Activated CD8-positive, alpha-beta memory T cell treated with anti-CD3 and anti-CD28 coated beads, Interleukin-2, amount 10 ng/mL, durations not matched to agents 7 days and 5 days (primary cell): ENCODE measurements around the gene RHBDL1. TPM values are rescaled to one million over a fixed set of nuclear protein-coding genes. Genes with fewer than 3 reads are reported as not detected.
A peak's percentile ranks its signal among the peaks of the same experiment; 100 is the strongest.

ENCODE experiments used
- ATAC-seq: fragments of 150-1000 bp; cut with Tn5 transposase; one replicate; pipeline ENCODE4 v1.10.0; 2021; ENCODE audit warnings: moderate library complexity
- CTCF ChIA-PET: fragments of 350-600 bp; sonication (Branson Sonifier 250); formaldehyde crosslinking; loops from one replicate; lab custom pipeline; 2021; ENCODE audit warnings: antibody characterized with exemption; lab: Charles Lee
- DNase-seq: peaks from one replicate; pipeline ENCODE4 v3.0.0-alpha.2; 2020
- H3K27ac Mint-ChIP-seq: one replicate; pipeline ENCODE4 v1.8.0; 2021; ENCODE audit warnings: mild to moderate bottlenecking, mixed read lengths
- H3K27me3 Mint-ChIP-seq: one replicate; pipeline ENCODE4 v1.8.0; 2021; ENCODE audit warnings: mixed read lengths
- H3K36me3 Mint-ChIP-seq: one replicate; pipeline ENCODE4 v1.8.0; 2021; ENCODE audit warnings: mild to moderate bottlenecking, mixed read lengths
- H3K4me1 Mint-ChIP-seq: one replicate; pipeline ENCODE4 v1.8.0; 2021; ENCODE audit warnings: mixed read lengths
- H3K4me3 Mint-ChIP-seq: one replicate; pipeline ENCODE4 v1.8.0; 2021; ENCODE audit warnings: mild to moderate bottlenecking, moderate library complexity, mixed read lengths
- H3K9me3 Mint-ChIP-seq: one replicate; pipeline ENCODE4 v1.8.0; 2022; ENCODE audit warnings: low read depth, mixed read lengths
- total RNA-seq, 2 experiments: library from RNA; stranded (reverse); gene quantifications; one replicate each; pipeline ENCODE4 v1.2.3, GENCODE V29; 2021

Gene RHBDL1
- total RNA-seq, 2 experiments from 2014 or later, result 0.37 to 0.79 TPM

DNA sequence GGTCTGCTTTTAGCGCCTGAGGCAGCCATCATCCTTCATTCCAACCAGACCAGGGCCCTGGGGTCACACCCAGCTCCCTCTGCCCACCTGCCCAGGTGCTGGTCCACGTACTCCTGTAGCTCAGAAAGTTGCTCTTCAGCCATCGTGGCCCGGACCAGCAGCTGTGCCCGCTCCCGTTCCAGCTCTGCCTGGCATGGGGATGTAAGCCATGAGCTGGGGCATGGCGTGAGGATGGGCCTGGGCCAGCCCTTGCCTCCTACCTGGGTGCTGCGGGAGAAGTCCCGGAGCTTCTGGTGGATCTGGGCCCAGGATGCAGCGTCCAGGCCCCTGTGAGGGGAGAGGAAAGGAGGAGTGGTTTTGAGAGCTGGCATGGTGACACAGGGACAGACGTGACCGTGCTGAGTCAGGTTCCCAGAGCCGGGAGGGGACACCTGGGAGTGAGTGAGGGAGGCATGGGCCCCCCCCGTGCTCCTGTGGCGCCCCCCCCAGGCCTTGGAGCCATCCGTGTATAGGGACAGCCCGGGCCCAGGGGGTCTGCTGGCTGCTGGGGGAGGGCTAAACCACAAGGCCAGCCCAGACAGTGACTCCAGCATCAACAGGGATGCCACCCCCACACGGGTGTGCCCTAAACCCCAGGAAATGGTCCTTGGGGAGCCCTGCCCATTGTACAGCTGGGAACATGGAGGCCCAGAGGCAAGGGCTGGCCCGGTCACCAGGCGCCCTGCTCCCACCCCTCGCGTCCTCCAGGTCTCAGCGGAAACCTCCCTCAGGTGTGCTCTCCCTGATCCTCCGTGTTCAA is 47.6 kb downstream of the RHBDL1 start:
- H3K36me3 Mint-ChIP-seq, result no peaks in the 10 kb centered on the region
- no peak for ATAC-seq
- peaks cover 23% of the 10 kb centered on the region for H3K4me1 Mint-ChIP-seq
- H3K9me3 Mint-ChIP-seq, result no peaks in the 10 kb centered on the region
- no peak for DNase-seq
- no peak overlapping the region for H3K27ac Mint-ChIP-seq
- H3K4me3 Mint-ChIP-seq, result no peak overlapping the region
- CTCF ChIA-PET, result interaction anchor here (0.6 to 5.8 kb wide), 8 partner anchors 8 to 483 kb away, joined by 3 to 33 read pairs (median 5); partner anchors contain the start of genes CHTF18, CIAO3, METRN and RPUSD1
- no peaks in the 10 kb centered on the region for H3K27me3 Mint-ChIP-seq

DNA sequence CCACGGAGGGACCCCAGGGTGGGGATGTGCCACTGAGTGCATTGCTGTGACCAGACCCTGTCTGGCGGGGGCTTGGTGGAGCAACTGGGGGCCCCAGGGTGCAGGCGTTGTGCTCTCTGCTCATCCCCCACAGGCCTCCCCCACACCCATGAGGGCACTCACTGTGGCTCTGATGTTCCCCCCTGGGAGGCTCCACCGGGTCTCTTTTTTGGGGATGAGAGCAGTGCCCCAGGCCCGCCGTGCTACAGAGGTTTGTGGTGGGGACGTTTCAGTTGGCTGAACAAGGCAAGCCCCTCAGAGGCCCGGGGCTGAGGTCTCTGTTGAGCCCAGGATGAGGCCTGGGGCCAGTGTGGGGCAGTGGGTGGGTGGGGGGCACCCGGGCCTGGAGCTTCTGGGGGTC is 48.2 kb downstream of the RHBDL1 start:
- no peak for DNase-seq

DNA sequence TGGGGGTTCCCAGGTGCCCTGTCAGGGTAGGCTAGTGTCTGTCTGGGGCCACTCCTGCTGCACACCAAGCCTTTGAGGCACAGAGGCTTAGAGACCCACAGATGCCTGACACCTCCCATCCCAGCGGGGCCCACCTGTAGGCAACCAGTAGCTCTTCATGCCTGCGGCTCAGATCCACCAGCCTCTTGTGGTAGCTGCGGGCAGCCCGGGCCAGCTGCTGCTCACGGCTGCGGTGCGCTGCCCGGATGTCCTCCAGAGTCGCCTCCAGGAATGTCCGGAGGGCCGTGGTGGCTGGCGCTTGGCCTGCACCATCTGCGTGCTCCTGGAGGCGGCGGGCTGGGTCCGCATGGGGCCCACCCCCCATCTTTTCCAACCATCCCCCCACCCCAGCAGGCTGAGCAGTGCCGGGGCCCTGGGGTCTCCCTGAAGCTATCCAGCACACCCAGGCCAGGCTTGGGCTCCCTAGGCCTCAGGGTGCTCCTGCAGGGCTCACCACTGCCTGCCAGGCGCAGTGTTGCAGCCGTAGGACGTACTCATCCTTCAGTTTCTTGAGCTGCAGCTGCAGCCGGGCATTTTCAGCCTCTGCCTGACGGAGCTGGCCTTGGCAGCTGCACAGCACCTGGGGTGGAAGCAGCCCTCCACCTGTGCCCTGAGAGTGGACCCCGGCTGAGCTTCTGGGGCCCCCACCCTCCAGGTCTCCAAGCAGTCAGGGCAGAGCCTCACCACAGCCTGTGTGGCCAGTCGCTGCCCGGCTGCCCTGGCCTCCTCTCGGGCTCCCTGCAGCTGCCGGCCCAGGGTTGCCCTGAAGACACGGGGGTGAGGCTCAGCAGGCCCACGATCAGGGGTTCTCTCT is 48.9 kb downstream of the RHBDL1 start:
- Mint-ChIP-seq H3K4me3 (no peak overlapping the region), H3K27ac (no peak overlapping the region), H3K4me1 (peaks cover 17% of the 10 kb centered on the region)

More for the DNA sequence above, 48.2 kb downstream of the RHBDL1 start:
- CTCF ChIA-PET, result interaction anchor here (0.8 to 5.8 kb wide), 6 partner anchors 8 to 63 kb away, joined by 3 to 33 read pairs (median 12); partner anchors contain the start of genes CHTF18, CIAO3, METRN and RPUSD1
- no peak overlapping the region for H3K27ac Mint-ChIP-seq
- H3K27me3 Mint-ChIP-seq, result no peaks in the 10 kb centered on the region
- H3K9me3 Mint-ChIP-seq, result no peaks in the 10 kb centered on the region
- H3K4me3 Mint-ChIP-seq, result no peak overlapping the region
- peaks cover 23% of the 10 kb centered on the region for H3K4me1 Mint-ChIP-seq
- no peak for ATAC-seq
- no peaks in the 10 kb centered on the region for H3K36me3 Mint-ChIP-seq

DNA sequence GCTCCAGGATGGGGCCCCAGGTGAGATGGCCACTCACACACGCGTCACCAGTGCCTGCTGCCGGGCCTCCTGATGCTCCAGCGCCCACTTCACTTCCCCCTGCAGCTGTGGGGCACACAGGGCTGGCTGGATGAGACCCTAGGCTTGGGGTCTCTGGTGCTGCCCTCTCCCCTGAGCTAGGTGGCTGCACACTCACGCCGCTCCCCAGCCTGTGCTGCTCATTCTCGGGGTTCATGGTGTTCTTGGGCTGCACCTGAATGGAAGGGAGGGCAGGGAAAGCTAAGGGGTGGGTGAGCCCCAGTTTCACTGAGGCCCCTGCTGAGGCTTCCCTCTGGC is 49.5 kb downstream of the RHBDL1 start:
- Mint-ChIP-seq H3K27ac (no peak overlapping the region), H3K27me3 (no peaks in the 10 kb centered on the region), H3K4me3 (no peak overlapping the region), H3K36me3 (no peaks in the 10 kb centered on the region), H3K9me3 (no peaks in the 10 kb centered on the region), H3K4me1 (peaks cover 12% of the 10 kb centered on the region)
- DNase-seq (no peak), ATAC-seq (no peak)
- CTCF ChIA-PET, result interaction anchor here (0.9 to 5.8 kb wide), 8 partner anchors 10 to 981 kb away, joined by 3 to 33 read pairs (median 11); partner anchors contain the start of genes CHTF18, CIAO3, MAPK8IP3 and METRN

More for the DNA sequence above, 48.9 kb downstream of the RHBDL1 start:
- Mint-ChIP-seq H3K27me3 (no peaks in the 10 kb centered on the region), H3K9me3 (no peaks in the 10 kb centered on the region), H3K36me3 (no peaks in the 10 kb centered on the region)
- ATAC-seq, result no peak
- CTCF ChIA-PET, result interaction anchor here (0.8 to 5.8 kb wide), 9 partner anchors 8 to 982 kb away, joined by 3 to 33 read pairs (median 9); partner anchors contain the start of genes CHTF18, CIAO3, MAPK8IP3 and METRN
- no peak for DNase-seq

DNA sequence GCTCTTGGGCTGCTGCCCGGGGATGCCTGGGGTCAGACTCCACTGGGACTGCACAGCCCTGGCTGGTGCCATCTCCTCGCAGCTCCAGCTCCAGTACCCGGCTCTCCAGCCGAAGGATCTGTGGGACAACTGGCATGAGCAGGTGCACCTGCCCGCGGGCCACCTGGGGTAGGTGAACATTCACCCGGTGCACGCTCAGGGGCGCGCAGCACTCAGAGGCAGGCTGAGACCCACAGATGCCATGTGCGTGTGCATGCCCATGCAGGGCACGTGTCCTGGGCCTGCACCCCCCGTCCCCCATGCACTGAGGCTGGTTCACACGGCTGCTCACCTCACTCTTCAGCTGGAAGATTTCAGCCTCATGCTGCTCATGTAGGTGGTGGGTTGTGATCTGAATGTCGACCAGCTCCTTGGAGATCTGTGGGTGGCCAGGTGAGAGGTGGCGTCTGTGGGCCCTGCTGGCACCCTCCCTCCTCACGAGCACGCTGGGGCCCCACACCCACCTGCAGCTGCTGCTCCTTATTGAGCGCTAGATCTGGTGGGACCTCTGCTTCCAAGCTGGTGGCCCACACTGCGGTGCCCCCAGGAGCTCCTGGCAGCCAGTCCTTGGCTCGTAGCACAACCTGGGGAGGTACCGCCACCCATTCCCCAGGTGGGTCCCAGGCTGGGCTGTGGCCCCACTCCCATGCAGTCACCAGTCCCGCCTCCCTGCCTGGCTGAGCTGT is 50.2 kb downstream of the RHBDL1 start:
- no peak for ATAC-seq
- Mint-ChIP-seq H3K9me3 (no peaks in the 10 kb centered on the region), H3K4me1 (peaks cover 6% of the 10 kb centered on the region), H3K4me3 (no peak overlapping the region), H3K27ac (no peak overlapping the region), H3K36me3 (no peaks in the 10 kb centered on the region), H3K27me3 (no peaks in the 10 kb centered on the region)
- CTCF ChIA-PET, result interaction anchor here (1.3 to 5.8 kb wide), 6 partner anchors 10 to 61 kb away, joined by 4 to 33 read pairs (median 15); partner anchors contain the start of genes CHTF18, CIAO3, METRN and RPUSD1
- no peak for DNase-seq

DNA sequence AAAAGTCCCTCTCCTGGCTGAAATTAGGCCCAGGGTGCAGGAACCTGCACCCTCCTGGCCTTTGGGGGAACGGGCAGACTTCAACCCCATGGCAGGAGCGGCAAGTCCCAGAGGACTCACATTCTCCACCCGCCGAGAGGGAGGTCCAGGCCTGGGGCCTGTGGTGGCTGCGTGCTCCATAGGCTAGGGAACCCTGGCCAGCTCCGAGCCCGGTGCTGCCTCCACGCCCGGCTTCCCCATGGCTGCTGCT is 50.6 kb downstream of the RHBDL1 start:
- H3K4me1 Mint-ChIP-seq, result peaks cover 6% of the 10 kb centered on the region
- no peak for ATAC-seq
- H3K4me3 Mint-ChIP-seq, result no peak overlapping the region
- H3K27me3 Mint-ChIP-seq, result no peaks in the 10 kb centered on the region
- no peak overlapping the region for H3K27ac Mint-ChIP-seq
- no peaks in the 10 kb centered on the region for H3K9me3 Mint-ChIP-seq
- no peak for DNase-seq
- CTCF ChIA-PET, result interaction anchor here (1.3 to 5.8 kb wide), 6 partner anchors 10 to 61 kb away, joined by 4 to 33 read pairs (median 15); partner anchors contain the start of genes CHTF18, CIAO3, METRN and RPUSD1
- no peaks in the 10 kb centered on the region for H3K36me3 Mint-ChIP-seq

DNA sequence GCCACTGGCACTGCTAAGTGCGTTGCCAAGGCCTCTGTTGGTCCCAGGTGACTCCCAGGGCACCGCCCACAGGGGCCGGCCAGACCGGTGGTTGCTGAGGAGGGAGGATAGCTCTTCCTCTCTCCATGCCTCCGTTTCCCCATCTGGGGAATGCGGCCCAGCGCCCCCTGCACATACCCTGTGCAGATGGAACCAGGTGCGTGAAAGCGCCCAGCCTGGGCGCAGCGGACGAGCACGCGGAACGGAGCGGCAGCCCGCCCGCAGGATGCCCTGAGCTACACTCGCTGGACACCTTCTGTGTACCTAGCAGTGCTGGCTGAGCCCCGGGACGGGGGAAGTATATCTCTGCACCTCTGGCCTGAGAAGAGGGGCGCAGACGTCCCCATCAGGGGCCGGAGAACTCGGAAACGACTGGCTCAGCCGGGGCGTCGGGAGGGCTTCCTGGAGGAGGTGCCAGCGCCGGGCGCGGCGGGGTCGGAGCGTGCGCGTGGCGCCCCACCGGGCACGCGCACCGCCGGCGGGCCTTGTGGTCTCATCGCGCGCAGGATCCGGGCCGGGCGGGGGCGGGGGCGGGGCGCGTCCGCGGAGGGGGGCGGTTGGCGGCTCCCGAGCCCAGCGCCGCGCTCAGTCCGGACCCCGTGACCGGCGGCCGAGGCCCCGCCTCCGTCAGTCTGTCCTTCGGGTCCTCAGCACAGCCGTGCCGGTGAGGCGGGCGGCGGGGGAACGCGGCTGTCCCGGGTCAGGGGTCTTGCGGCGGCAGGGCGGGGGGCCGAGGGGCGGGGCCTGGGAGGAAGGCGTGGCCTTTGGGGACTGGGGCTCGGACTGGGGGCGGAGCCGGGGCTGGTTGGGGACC is 51.2 kb downstream of the RHBDL1 start, which contains the start of the genes CCDC78 and HAGHL:
CCDC78 (minus strand) TSS at position 6 of the 853 bp plus-strand sequence. CDS start 76 bp downstream, outside the sequence.
HAGHL (plus strand) TSS at position 669 of the 853 bp plus-strand sequence. CDS start 404 bp downstream, outside the sequence.
- peaks cover 6% of the 10 kb centered on the region for H3K4me1 Mint-ChIP-seq
- CTCF ChIA-PET, result interaction anchor here (1.1 to 5.8 kb wide), 7 partner anchors 9 to 60 kb away, joined by 3 to 33 read pairs (median 13); partner anchors contain the start of genes CHTF18, CIAO3, METRN and RPUSD1
- H3K27ac Mint-ChIP-seq, result no peak within 1 kb of the TSS
- ATAC-seq, result peak; percentile 46
- H3K27me3 Mint-ChIP-seq, result no peaks in the 10 kb centered on the region
- DNase-seq, result peak; percentile 78
- no peaks in the 10 kb centered on the region for H3K9me3 Mint-ChIP-seq
- no peaks in the 10 kb centered on the region for H3K36me3 Mint-ChIP-seq
- peak within 1 kb of the TSS; percentile 56 for H3K4me3 Mint-ChIP-seq

DNA sequence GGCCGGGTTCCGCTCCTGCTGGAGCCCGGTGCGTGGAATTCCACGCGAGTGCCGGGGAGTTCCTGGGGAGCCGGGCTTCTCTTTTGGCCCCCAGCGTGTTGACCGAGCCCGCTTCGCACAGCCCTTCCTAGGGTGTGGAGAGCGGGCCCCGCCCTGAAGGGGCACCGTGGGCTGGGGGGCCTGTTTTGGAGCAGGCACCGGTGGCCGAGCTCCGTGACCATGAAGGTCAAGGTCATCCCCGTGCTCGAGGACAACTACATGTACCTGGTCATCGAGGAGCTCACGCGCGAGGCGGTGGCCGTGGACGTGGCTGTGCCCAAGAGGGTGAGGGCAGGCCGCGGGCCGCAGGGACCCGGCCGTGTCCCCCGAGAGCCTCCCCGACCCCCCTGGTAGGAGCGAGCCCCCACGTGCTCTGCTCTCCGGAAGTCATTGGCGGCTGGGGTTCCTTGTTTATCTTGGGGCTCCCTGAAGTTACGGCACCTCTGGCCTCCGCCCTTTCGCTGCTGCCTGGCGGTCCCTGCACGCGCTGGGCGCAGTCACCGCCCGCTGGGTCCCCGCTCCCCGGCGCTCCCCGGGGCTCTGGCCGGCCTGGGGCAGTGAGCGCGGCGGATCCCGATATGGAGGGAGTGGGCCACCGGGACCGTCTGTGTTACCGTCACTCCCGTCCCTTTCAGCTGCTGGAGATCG is 52.0 kb downstream of the RHBDL1 start:
- ATAC-seq, result peak; percentile 31
- peak; percentile 66 for DNase-seq
- no peak overlapping the region for H3K27ac Mint-ChIP-seq
- H3K4me3 Mint-ChIP-seq, result peak overlapping the region; percentile 56
- no peaks in the 10 kb centered on the region for H3K9me3 Mint-ChIP-seq
- H3K27me3 Mint-ChIP-seq, result no peaks in the 10 kb centered on the region
- H3K4me1 Mint-ChIP-seq, result peaks cover 4% of the 10 kb centered on the region
- CTCF ChIA-PET, result interaction anchor here (1.1 to 5.8 kb wide), 4 partner anchors 11 to 15 kb away, joined by 3 to 33 read pairs (median 4); partner anchors contain the start of genes CIAO3 and METRN
- H3K36me3 Mint-ChIP-seq, result no peaks in the 10 kb centered on the region

Other genes with a start within 250 kb of the RHBDL1 start
- 100 to 1,000 TPM; 113 to 121 TPM for gene CAPN15, start 148.0 kb upstream of the RHBDL1 start, total RNA-seq
- not detected for gene PRR35, start 115.3 kb upstream of the RHBDL1 start, total RNA-seq
- gene NHLRC4, start 108.7 kb upstream of the RHBDL1 start, total RNA-seq, result 1 to 10 TPM in 1 of 2 experiments, under 1 TPM in 1; 0.94 to 1.2 TPM
- 10 to 100 TPM; 38.8 to 41.0 TPM for gene PIGQ, start 105.7 kb upstream of the RHBDL1 start, total RNA-seq
- 10 to 100 TPM; 13.3 to 14.0 TPM for gene RAB40C, start 85.6 kb upstream of the RHBDL1 start, total RNA-seq
- under 1 TPM; 0.12 to 0.23 TPM for gene WFIKKN1, start 44.7 kb upstream of the RHBDL1 start, total RNA-seq
- gene METTL26, start 39.4 kb upstream of the RHBDL1 start, total RNA-seq, result 10 to 100 TPM; 86.7 to 92.6 TPM
- gene MCRIP2, start 33.8 kb upstream of the RHBDL1 start, total RNA-seq, result 10 to 100 TPM; 42.5 to 47.3 TPM
- 100 to 1,000 TPM in 1 of 2 experiments, 10 to 100 TPM in 1; 74.7 to 108 TPM for gene WDR90, start 26.3 kb upstream of the RHBDL1 start, total RNA-seq
- gene RHOT2, start 7.5 kb upstream of the RHBDL1 start, total RNA-seq, result 100 to 1,000 TPM; 134 to 168 TPM
- gene STUB1, start 4.7 kb downstream of the RHBDL1 start, total RNA-seq, result 10 to 100 TPM; 84.2 to 87.1 TPM
- gene JMJD8, start 8.7 kb downstream of the RHBDL1 start, total RNA-seq, result 10 to 100 TPM; 30.5 to 37.1 TPM
- 10 to 100 TPM; 18.9 to 19.4 TPM for gene WDR24, start 14.7 kb downstream of the RHBDL1 start, total RNA-seq
- 1 to 10 TPM; 4.2 to 7.5 TPM for gene FBXL16, start 30.1 kb downstream of the RHBDL1 start, total RNA-seq
- 10 to 100 TPM in 1 of 2 experiments, 1 to 10 TPM in 1; 9.8 to 14.0 TPM for gene METRN, start 39.4 kb downstream of the RHBDL1 start, total RNA-seq
- gene ANTKMT, start 45.5 kb downstream of the RHBDL1 start, total RNA-seq, result 10 to 100 TPM; 14.8 to 21.1 TPM
- gene CCDC78, start 50.8 kb downstream of the RHBDL1 start, total RNA-seq, result 1 to 10 TPM; 2.5 to 2.9 TPM
- 10 to 100 TPM; 13.0 to 14.3 TPM for gene HAGHL, start 51.4 kb downstream of the RHBDL1 start, total RNA-seq
- 10 to 100 TPM; 34.8 to 37.0 TPM for gene CIAO3, start 65.3 kb downstream of the RHBDL1 start, total RNA-seq
- gene MSLN, start 85.1 kb downstream of the RHBDL1 start, total RNA-seq, result not detected
- gene RPUSD1, start 112.7 kb downstream of the RHBDL1 start, total RNA-seq, result 10 to 100 TPM; 27.8 to 38.0 TPM
- gene CHTF18, start 112.9 kb downstream of the RHBDL1 start, total RNA-seq, result 100 to 1,000 TPM; 125 to 139 TPM
- gene GNG13, start 125.1 kb downstream of the RHBDL1 start, total RNA-seq, result not detected